Activated naive CD4-positive, alpha-beta T cell treated with anti-CD3 and anti-CD28 coated beads, Interleukin-2, amount 50 U/mL, for 72 hours (primary cell): Measurements from ENCODE around the gene SRSF1. TPM values are rescaled to one million over a fixed set of nuclear protein-coding genes. Genes with fewer than 3 reads are reported as not detected.
A peak's percentile ranks its signal among the peaks of the same experiment; 100 is the strongest.

ENCODE experiments used
- ATAC-seq, 2 donors: fragments of 150-1000 bp; cut with Tn5 transposase; 2 replicates each; pipeline ENCODE4 v1.10.0; 2021; ENCODE audit warnings: mild to moderate bottlenecking in 2 of 2, moderate library complexity in 2 of 2
- DNase-seq, 2 donors: peaks; one replicate each; pipeline ENCODE4 v3.0.0; 2021 to 2022; ENCODE audit warnings: low spot score in 2 of 2
- H3K27ac Mint-ChIP-seq, 2 donors: one replicate each; pipeline ENCODE4 v1.8.0; 2022; ENCODE audit warnings: mild to moderate bottlenecking in 2 of 2, mixed read lengths in 2 of 2
- H3K36me3 Mint-ChIP-seq, 2 donors: one replicate each; pipeline ENCODE4 v1.8.0; 2022; ENCODE audit warnings: mixed read lengths in 2 of 2
- H3K9me3 Mint-ChIP-seq, 2 donors: one replicate each; pipeline ENCODE4 v1.8.0; 2022; ENCODE audit warnings: mixed read lengths in 2 of 2
- total RNA-seq, 2 donors: library from RNA; stranded (reverse); gene quantifications; one replicate each; pipeline ENCODE4 v1.2.3, GENCODE V29; 2022

Gene SRSF1
- total RNA-seq, 2 donors from 2014 or later: 188 to 351 TPM

GRCh38 chr17:57999496-58000017, 7.5 kb downstream of the SRSF1 start:
- Mint-ChIP-seq H3K9me3 (no peaks in the 10 kb centered on the region), H3K27ac (peak overlapping the region; percentile 69 to 84), H3K36me3 (peaks cover 20 to 46% of the 10 kb centered on the region in 2 donors)
- DNase-seq: no peak
- peak; percentile 62 to 64 for ATAC-seq

GRCh38 chr17:57999010-57999495, 8.0 kb downstream of the SRSF1 start:
- DNase-seq (no peak), ATAC-seq (peak; percentile 40 to 59)
- Mint-ChIP-seq H3K36me3 (peaks cover 19 to 41% of the 10 kb centered on the region in 2 donors), H3K27ac (peak overlapping the region; percentile 69 to 84), H3K9me3 (no peaks in the 10 kb centered on the region)

GRCh38 chr17:57997085-57997809, 9.8 kb downstream of the SRSF1 start:
- peak overlapping the region; percentile 56 to 67 for H3K27ac Mint-ChIP-seq
- no peak for DNase-seq
- no peak for ATAC-seq
- H3K9me3 Mint-ChIP-seq: no peaks in the 10 kb centered on the region
- peaks cover under 1 to 22% of the 10 kb centered on the region in 2 donors for H3K36me3 Mint-ChIP-seq

- Mint-ChIP-seq H3K9me3 (no peaks in the 10 kb centered on the region), H3K27ac (peak overlapping the region; percentile 57 to 69), H3K36me3 (peaks cover 0 to 19% of the 10 kb centered on the region in 2 donors)
- DNase-seq (peak; percentile 39 to 60), ATAC-seq (peak; percentile 62 to 84)
Measured at GRCh38 chr17:57995076-57995956, 11.7 kb downstream of the SRSF1 start.

- Mint-ChIP-seq H3K27ac (peak overlapping the region; percentile 6 to 8), H3K36me3 (peaks cover 0 to 19% of the 10 kb centered on the region in 2 donors), H3K9me3 (no peaks in the 10 kb centered on the region)
- DNase-seq: no peak
- no peak for ATAC-seq
Measured at GRCh38 chr17:57994436-57994835, 12.6 kb downstream of the SRSF1 start.

GRCh38 chr17:57993471-57994365, 13.3 kb downstream of the SRSF1 start:
- peaks cover 2 to 18% of the 10 kb centered on the region in 2 donors for H3K36me3 Mint-ChIP-seq
- DNase-seq (no peak), ATAC-seq (peak in 1 of 2 donors; percentile 16)
- H3K27ac Mint-ChIP-seq: peak overlapping the region; percentile 6 to 8
- H3K9me3 Mint-ChIP-seq: no peaks in the 10 kb centered on the region

GRCh38 chr17:57991537-57991936, 15.5 kb downstream of the SRSF1 start:
- Mint-ChIP-seq H3K36me3 (peaks cover 15 to 16% of the 10 kb centered on the region in 2 donors), H3K9me3 (no peaks in the 10 kb centered on the region), H3K27ac (no peak overlapping the region)
- DNase-seq: no peak
- no peak for ATAC-seq

GRCh38 chr17:57990037-57990436, 17.0 kb downstream of the SRSF1 start:
- H3K27ac Mint-ChIP-seq: no peak overlapping the region
- ATAC-seq (no peak), DNase-seq (no peak)
- peaks cover 18 to 19% of the 10 kb centered on the region in 2 donors for H3K36me3 Mint-ChIP-seq
- no peaks in the 10 kb centered on the region for H3K9me3 Mint-ChIP-seq

- Mint-ChIP-seq H3K36me3 (peaks cover 18 to 19% of the 10 kb centered on the region in 2 donors), H3K27ac (peak overlapping the region; percentile 96), H3K9me3 (no peaks in the 10 kb centered on the region)
- peak in 1 of 2 donors; percentile 81 for DNase-seq
- ATAC-seq: peak; percentile 73 to 75
Measured at GRCh38 chr17:57988301-57989250, 18.5 kb downstream of the SRSF1 start.

GRCh38 chr17:57987581-57988300, 19.3 kb downstream of the SRSF1 start, which contains the start of gene VEZF1:
Gene VEZF1 (minus strand): TSS chr17:57988254. CDS start chr17:57988111, 143 bp downstream.
- peak; percentile 71 to 79 for DNase-seq
- peak; percentile 69 to 72 for ATAC-seq
- Mint-ChIP-seq H3K9me3 (no peaks in the 10 kb centered on the region), H3K36me3 (peaks cover 18 to 19% of the 10 kb centered on the region in 2 donors), H3K27ac (peak within 1 kb of the TSS; percentile 96)

- H3K9me3 Mint-ChIP-seq: no peaks in the 10 kb centered on the region
- peak; percentile 45 to 69 for DNase-seq
- peaks cover 18 to 19% of the 10 kb centered on the region in 2 donors for H3K36me3 Mint-ChIP-seq
- peak; percentile 4 to 32 for ATAC-seq
- H3K27ac Mint-ChIP-seq: peak overlapping the region; percentile 96
Measured at GRCh38 chr17:57986841-57987580, 20.0 kb downstream of the SRSF1 start.

GRCh38 chr17:57985675-57985974, 21.4 kb downstream of the SRSF1 start:
- DNase-seq (no peak), ATAC-seq (no peak)
- Mint-ChIP-seq H3K36me3 (peaks cover 18 to 19% of the 10 kb centered on the region in 2 donors), H3K27ac (no peak overlapping the region), H3K9me3 (no peaks in the 10 kb centered on the region)

- no peak overlapping the region for H3K27ac Mint-ChIP-seq
- DNase-seq (no peak), ATAC-seq (no peak)
- H3K9me3 Mint-ChIP-seq: no peaks in the 10 kb centered on the region
- peaks cover 18 to 19% of the 10 kb centered on the region in 2 donors for H3K36me3 Mint-ChIP-seq
Measured at GRCh38 chr17:57984936-57985674, 21.9 kb downstream of the SRSF1 start.
